Measurements from ENCODE around the gene TYW1. TPM values are rescaled to one million over a fixed set of nuclear protein-coding genes. Genes with fewer than 3 reads are reported as not detected.
"Not testable (repeated sequence)": the region's sequence is repeated elsewhere in the genome, so short reads cannot be mapped to it uniquely, and the experiment has no call there.

TYW1 gene
- total and polyA plus RNA-seq, 4 donors = 14.8 to 26.7 (median 18.3) TPM

GRCh38 chr7:67178915-67179688 is 182.5 kb downstream of the TYW1 start:
- H3K36me3 ChIP-seq (ENCODE audit: control insufficient read depth, insufficient read depth, low read length); H3K27me3 ChIP-seq (ENCODE audit: control insufficient read depth, insufficient read depth, low read length); H3K4me3 ChIP-seq (ENCODE audit: low read depth, low read length); H3K4me1 ChIP-seq (ENCODE audit: control insufficient read depth, insufficient read depth, low read length); H3K9me3 ChIP-seq (ENCODE audit: control insufficient read depth, insufficient read depth, low read length); H3K27ac ChIP-seq (ENCODE audit: low read depth, low read length): not testable (repeated sequence)
- 60% methylated on average over 1 of the region's 5 CpGs for WGBS (ENCODE audit: insufficient coverage)
- peak in 1 of 6 donors; percentile 54 for DNase-seq (ENCODE audit: low read depth in 4 of 6, low spot score in 6 of 6)

GRCh38 chr7:67182956-67183750 is 186.5 kb downstream of the TYW1 start:
- 100% methylated on average over 1 of the region's 17 CpGs for WGBS (ENCODE audit: insufficient coverage)

GRCh38 chr7:67184912-67185659 is 188.5 kb downstream of the TYW1 start:
- H3K27ac ChIP-seq (ENCODE audit: low read depth, low read length) = not testable (repeated sequence)

More at GRCh38 chr7:67182956-67183750, 186.5 kb downstream of the TYW1 start:
- H3K27ac ChIP-seq (ENCODE audit: low read depth, low read length); H3K4me1 ChIP-seq (ENCODE audit: control insufficient read depth, insufficient read depth, low read length); H3K9me3 ChIP-seq (ENCODE audit: control insufficient read depth, insufficient read depth, low read length); H3K27me3 ChIP-seq (ENCODE audit: control insufficient read depth, insufficient read depth, low read length); DNase-seq (ENCODE audit: low read depth in 4 of 6, low spot score in 6 of 6); H3K36me3 ChIP-seq (ENCODE audit: control insufficient read depth, insufficient read depth, low read length); H3K4me3 ChIP-seq (ENCODE audit: low read depth, low read length): not testable (repeated sequence)

GRCh38 chr7:67185660-67186129 is 189.1 kb downstream of the TYW1 start:
- not testable (repeated sequence) for H3K4me3 ChIP-seq (ENCODE audit: low read depth, low read length); DNase-seq (ENCODE audit: low read depth in 4 of 6, low spot score in 6 of 6); H3K4me1 ChIP-seq (ENCODE audit: control insufficient read depth, insufficient read depth, low read length); H3K27me3 ChIP-seq (ENCODE audit: control insufficient read depth, insufficient read depth, low read length); H3K9me3 ChIP-seq (ENCODE audit: control insufficient read depth, insufficient read depth, low read length); H3K27ac ChIP-seq (ENCODE audit: low read depth, low read length); H3K36me3 ChIP-seq (ENCODE audit: control insufficient read depth, insufficient read depth, low read length)
- WGBS (ENCODE audit: insufficient coverage) = no CpG with 5 or more reads among the region's 3 CpGs

More at GRCh38 chr7:67184912-67185659, 188.5 kb downstream of the TYW1 start:
- H3K27me3 ChIP-seq (ENCODE audit: control insufficient read depth, insufficient read depth, low read length); H3K4me3 ChIP-seq (ENCODE audit: low read depth, low read length); H3K9me3 ChIP-seq (ENCODE audit: control insufficient read depth, insufficient read depth, low read length); H3K36me3 ChIP-seq (ENCODE audit: control insufficient read depth, insufficient read depth, low read length); DNase-seq (ENCODE audit: low read depth in 4 of 6, low spot score in 6 of 6); H3K4me1 ChIP-seq (ENCODE audit: control insufficient read depth, insufficient read depth, low read length): not testable (repeated sequence)
- WGBS (ENCODE audit: insufficient coverage) = 96% methylated on average over 4 of the region's 10 CpGs

GRCh38 chr7:67189160-67189559 is 192.5 kb downstream of the TYW1 start:
- not testable (repeated sequence) for H3K27me3 ChIP-seq (ENCODE audit: control insufficient read depth, insufficient read depth, low read length); H3K27ac ChIP-seq (ENCODE audit: low read depth, low read length); H3K4me1 ChIP-seq (ENCODE audit: control insufficient read depth, insufficient read depth, low read length); H3K9me3 ChIP-seq (ENCODE audit: control insufficient read depth, insufficient read depth, low read length); H3K4me3 ChIP-seq (ENCODE audit: low read depth, low read length); DNase-seq (ENCODE audit: low read depth in 4 of 6, low spot score in 6 of 6); H3K36me3 ChIP-seq (ENCODE audit: control insufficient read depth, insufficient read depth, low read length)
- 91% methylated on average over 7 of the region's 8 CpGs for WGBS (ENCODE audit: insufficient coverage)

GRCh38 chr7:67189801-67190465 is 193.3 kb downstream of the TYW1 start:
- H3K4me1 ChIP-seq (ENCODE audit: control insufficient read depth, insufficient read depth, low read length); H3K4me3 ChIP-seq (ENCODE audit: low read depth, low read length); H3K27me3 ChIP-seq (ENCODE audit: control insufficient read depth, insufficient read depth, low read length); H3K9me3 ChIP-seq (ENCODE audit: control insufficient read depth, insufficient read depth, low read length); H3K36me3 ChIP-seq (ENCODE audit: control insufficient read depth, insufficient read depth, low read length); H3K27ac ChIP-seq (ENCODE audit: low read depth, low read length); DNase-seq (ENCODE audit: low read depth in 4 of 6, low spot score in 6 of 6): not testable (repeated sequence)
- 71% methylated on average over 1 of the region's 4 CpGs for WGBS (ENCODE audit: insufficient coverage)

GRCh38 chr7:67191002-67191720 is 194.5 kb downstream of the TYW1 start:
- H3K36me3 ChIP-seq (ENCODE audit: control insufficient read depth, insufficient read depth, low read length); H3K9me3 ChIP-seq (ENCODE audit: control insufficient read depth, insufficient read depth, low read length); H3K4me1 ChIP-seq (ENCODE audit: control insufficient read depth, insufficient read depth, low read length); DNase-seq (ENCODE audit: low read depth in 4 of 6, low spot score in 6 of 6); H3K4me3 ChIP-seq (ENCODE audit: low read depth, low read length); H3K27ac ChIP-seq (ENCODE audit: low read depth, low read length); H3K27me3 ChIP-seq (ENCODE audit: control insufficient read depth, insufficient read depth, low read length): not testable (repeated sequence)
- WGBS (ENCODE audit: insufficient coverage) = no CpG with 5 or more reads among the region's 5 CpGs

GRCh38 chr7:67192123-67192702 is 195.6 kb downstream of the TYW1 start:
- H3K9me3 ChIP-seq (ENCODE audit: control insufficient read depth, insufficient read depth, low read length); H3K4me1 ChIP-seq (ENCODE audit: control insufficient read depth, insufficient read depth, low read length); H3K27ac ChIP-seq (ENCODE audit: low read depth, low read length); H3K27me3 ChIP-seq (ENCODE audit: control insufficient read depth, insufficient read depth, low read length); H3K4me3 ChIP-seq (ENCODE audit: low read depth, low read length); H3K36me3 ChIP-seq (ENCODE audit: control insufficient read depth, insufficient read depth, low read length); DNase-seq (ENCODE audit: low read depth in 4 of 6, low spot score in 6 of 6): not testable (repeated sequence)
- WGBS (ENCODE audit: insufficient coverage) = no CpG with 5 or more reads among the region's 5 CpGs
